Activated naive CD4-positive, alpha-beta T cell treated with Interleukin-2 at 50 U/mL for 16 hours (primary cell): Measurements from ENCODE around the gene EBF4.

Experiments
- DNase-seq: peaks from one replicate; pipeline ENCODE4 v3.0.0-alpha.2; 2020

Gene EBF4, protein sequence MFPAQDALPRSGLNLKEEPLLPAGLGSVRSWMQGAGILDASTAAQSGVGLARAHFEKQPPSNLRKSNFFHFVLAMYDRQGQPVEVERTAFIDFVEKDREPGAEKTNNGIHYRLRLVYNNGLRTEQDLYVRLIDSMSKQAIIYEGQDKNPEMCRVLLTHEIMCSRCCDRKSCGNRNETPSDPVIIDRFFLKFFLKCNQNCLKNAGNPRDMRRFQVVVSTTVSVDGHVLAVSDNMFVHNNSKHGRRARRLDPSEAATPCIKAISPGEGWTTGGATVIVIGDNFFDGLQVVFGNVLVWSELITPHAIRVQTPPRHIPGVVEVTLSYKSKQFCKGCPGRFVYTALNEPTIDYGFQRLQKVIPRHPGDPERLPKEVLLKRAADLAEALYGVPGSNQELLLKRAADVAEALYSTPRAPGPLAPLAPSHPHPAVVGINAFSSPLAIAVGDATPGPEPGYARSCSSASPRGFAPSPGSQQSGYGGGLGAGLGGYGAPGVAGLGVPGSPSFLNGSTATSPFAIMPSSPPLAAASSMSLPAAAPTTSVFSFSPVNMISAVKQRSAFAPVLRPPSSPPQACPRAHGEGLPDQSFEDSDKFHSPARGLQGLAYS

GRCh38 chr20:2692036-2692885 is at the start of gene EBF4:
TSS of gene EBF4 (plus strand) at chr20:2692780. CDS start at chr20:2693646, 866 bp downstream.
- DNase-seq, result peak; percentile 22

- no peak for DNase-seq
These were observed 48.9 kb upstream of the EBF4 start for GRCh38 chr20:2643708-2644107.

- peak; percentile 95 for DNase-seq
These were observed 40.5 kb upstream of the EBF4 start, which contains the start of gene NOP56 for GRCh38 chr20:2651772-2652723. TSS of gene NOP56 (plus strand) at chr20:2652632. CDS start at chr20:2652661, 29 bp downstream.

DNA sequence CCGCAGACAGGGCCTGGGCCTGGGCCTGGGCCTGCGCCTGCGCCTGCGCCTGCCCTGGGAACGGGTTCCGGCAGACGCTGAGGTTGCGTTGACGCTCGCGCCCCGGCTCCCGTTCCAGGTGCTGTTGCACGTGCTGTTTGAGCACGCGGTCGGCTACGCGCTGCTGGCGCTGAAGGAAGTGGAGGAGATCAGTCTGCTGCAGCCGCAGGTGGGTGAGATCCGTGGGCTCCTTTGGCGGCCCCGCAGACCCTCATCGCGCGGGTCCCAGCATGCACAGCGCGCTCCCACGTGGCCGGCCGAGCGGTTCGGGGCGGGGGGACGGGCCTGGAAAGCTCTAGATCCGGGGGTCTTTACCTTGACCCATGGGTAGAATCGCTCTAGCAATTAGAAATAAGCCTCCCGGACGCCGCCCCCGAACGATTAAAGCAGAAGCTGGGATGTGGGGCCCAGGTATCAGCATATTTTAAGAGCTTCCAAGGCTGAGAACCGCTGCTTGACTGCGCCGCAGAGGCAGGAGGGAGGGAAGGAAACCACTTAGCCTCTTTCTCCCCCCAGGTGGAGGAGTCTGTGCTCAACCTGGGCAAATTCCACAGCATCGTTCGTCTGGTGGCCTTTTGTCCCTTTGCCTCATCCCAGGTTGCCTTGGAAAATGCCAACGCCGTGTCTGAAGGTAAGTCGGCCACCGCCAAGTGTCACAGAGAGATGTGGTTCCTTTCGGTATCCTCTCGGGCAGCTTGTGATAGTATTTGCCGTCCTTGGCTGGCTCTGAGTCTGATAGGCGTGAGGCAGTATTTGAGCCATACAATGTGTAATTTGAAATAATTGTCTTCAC is 39.6 kb upstream of the EBF4 start:
- DNase-seq, result no peak

DNA sequence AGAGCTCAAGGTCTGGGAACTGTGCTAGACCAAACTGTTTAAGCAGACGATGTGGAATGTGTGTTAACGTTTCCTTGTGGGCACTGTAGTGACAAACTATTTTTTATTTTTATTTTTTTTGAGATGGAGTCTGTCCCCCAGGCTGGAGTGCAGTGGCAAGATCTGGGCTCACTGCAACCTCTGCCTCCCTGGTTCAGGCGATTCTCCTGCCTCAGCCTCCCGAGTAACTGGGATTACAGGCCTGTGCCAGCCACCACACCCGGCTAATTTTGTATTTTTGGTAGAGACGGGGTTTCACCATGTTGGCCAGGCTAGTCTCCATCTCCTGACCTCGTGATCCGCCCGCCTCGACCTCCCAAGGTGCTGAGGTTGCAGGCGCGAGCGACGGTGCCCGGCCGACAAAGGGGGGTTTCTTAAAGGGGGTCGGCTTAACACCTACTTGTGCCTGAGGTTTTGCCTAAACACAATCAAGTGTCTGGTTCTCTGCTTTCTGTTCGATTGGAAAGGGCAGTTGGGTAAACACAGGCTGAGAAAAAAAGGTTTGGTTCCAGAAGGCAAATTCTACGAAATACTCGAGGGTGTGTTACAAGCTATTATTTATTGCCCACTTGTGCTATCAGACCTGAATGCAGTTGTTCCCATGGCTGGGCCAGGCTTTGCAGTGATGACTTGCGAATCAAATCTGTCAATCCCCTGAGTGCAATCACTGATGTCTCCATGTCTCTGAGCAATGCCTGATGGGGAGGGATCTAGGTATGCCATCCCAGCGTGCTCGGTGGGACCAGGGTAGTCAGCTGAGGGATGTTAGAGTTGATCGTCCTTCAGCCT is 38.8 kb upstream of the EBF4 start:
- DNase-seq, result no peak

DNA sequence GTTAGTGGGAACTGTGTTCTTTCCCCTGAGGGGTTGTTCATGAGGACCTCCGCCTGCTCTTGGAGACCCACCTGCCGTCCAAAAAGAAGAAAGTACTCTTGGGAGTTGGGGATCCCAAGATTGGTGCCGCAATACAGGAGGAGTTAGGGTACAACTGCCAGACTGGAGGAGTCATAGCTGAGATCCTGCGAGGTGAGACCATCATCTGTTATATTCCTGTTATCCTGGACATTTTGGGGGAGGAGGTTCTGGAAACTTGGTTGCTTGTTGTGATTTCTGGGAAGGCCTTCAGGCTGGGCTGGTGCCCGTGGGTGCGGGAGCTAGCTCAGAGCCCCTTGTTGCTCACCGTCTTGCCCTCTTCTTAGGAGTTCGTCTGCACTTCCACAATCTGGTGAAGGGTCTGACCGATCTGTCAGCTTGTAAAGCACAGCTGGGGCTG is 38.2 kb upstream of the EBF4 start:
- no peak for DNase-seq

DNA sequence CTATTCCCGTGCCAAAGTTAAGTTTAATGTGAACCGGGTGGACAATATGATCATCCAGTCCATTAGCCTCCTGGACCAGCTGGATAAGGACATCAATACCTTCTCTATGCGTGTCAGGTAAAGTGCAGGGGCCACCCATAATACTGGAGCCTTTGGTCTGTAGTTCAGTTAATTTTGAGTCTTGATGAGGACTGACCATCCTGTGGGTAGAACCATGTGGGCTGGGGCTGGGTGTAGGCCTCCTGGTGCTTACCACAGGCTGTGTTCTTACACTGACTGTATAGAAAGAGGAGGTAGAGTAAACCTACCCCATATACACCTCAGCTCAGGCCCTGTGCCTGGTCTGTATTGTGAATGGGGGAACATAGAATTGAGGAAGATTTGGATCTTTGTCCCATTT is 37.7 kb upstream of the EBF4 start:
- no peak for DNase-seq

DNA sequence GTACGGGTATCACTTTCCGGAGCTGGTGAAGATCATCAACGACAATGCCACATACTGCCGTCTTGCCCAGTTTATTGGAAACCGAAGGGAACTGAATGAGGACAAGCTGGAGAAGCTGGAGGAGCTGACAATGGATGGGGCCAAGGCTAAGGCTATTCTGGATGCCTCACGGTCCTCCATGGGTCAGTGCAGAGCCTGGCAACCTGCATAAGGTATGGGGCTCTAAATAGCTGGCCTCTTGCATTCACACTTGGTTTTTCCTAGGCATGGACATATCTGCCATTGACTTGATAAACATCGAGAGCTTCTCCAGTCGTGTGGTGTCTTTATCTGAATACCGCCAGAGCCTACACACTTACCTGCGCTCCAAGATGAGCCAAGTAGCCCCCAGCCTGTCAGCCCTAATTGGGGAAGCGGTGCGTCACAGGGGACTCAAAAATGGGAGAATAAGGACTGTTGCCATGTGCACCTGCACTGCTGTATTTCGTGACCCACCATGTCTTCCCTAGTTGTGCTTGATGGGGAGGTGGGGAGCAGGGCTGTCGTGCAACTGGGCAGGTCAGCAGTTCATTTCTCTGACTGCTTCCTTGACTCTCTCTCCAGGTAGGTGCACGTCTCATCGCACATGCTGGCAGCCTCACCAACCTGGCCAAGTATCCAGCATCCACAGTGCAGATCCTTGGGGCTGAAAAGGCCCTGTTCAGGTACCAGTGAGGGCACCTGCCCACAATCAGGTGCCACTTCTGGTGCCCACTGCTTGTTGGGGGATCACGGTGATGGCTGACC is 37.1 kb upstream of the EBF4 start:
- DNase-seq, result no peak

GRCh38 chr20:2656471-2657117 is 36.0 kb upstream of the EBF4 start:
- DNase-seq, result no peak

GRCh38 chr20:2657241-2657640 is 35.3 kb upstream of the EBF4 start:
- DNase-seq, result no peak

GRCh38 chr20:2657674-2658073 is 34.9 kb upstream of the EBF4 start:
- no peak for DNase-seq

GRCh38 chr20:2658414-2659354 is 33.9 kb upstream of the EBF4 start:
- DNase-seq, result no peak

DNA sequence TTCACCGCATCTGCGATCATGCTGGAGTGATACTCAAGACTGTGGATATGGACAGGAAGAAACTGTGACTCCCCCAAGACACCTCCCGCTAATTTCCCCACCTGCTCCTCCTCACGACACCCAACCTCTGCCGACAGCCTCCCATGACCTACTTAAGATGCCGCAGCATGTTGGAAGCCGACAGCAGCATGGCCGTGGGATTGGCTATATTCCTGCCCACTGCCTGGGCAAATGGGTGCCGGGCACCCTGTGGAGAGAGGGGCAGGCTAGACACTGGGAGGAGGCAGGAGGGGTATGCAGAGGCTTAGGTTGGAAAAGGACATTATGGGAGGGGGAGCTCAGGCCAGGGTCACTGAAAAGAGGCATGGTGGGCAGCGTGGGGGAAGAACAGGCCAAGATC is 33.0 kb upstream of the EBF4 start:
- no peak for DNase-seq

DNA sequence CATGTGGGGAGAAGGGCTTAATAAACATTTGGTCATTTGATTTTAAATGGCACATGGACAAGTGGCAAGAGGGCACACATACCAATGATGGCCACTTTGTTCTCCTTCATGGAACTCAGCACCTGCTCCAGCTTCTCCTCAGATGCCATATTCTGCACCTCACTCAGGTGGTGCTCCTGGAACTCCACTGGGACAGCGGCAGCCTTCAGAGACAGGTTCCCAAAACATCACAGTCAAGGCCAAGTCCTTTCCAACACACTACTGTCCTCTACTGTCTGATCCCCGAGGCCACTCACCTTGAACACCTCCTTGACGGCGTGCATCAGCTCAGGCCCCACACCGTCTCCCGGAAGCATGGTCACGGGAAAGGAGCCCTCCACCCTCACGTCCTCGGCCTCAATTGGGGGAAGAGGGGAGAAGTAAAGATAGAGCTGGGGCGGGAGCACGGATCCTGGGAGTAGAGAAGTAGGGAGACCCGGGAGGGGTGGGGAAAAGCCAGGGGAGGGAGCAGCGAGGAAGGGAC is 29.2 kb upstream of the EBF4 start:
- DNase-seq, result no peak

GRCh38 chr20:2663887-2664719 is 28.5 kb upstream of the EBF4 start, which contains the start of gene IDH3B:
TSS of gene IDH3B (minus strand) at chr20:2664216. CDS start at chr20:2664188, 28 bp downstream.
- peak; percentile 93 for DNase-seq

DNA sequence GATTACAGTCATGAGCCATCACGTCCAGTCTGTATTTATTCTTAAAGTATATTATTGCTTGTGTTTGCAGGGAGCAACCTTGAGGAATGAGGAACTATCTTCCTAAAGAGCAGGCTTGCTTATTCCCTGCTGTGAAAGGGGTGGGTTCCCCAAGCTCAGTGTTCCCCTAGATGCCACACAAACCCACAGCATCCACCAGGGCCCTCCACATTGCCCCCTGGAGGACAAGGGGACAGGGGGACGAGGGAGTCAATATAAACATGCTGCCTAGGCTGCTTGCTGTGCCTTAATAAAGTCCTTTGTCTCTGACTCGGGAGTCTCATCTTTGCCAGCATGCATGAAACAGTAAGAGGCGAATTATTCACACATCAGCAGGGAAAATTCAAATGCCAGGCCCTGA is 20.6 kb upstream of the EBF4 start:
- DNase-seq, result no peak
